ENCODE data around the gene ATR. TPM values are rescaled to one million over a fixed set of nuclear protein-coding genes. Genes with fewer than 3 reads are reported as not detected.
"Not testable (repeated sequence)": the region's sequence is repeated elsewhere in the genome, so short reads cannot be mapped to it uniquely, and the experiment has no call there.

ATR gene

DNA sequence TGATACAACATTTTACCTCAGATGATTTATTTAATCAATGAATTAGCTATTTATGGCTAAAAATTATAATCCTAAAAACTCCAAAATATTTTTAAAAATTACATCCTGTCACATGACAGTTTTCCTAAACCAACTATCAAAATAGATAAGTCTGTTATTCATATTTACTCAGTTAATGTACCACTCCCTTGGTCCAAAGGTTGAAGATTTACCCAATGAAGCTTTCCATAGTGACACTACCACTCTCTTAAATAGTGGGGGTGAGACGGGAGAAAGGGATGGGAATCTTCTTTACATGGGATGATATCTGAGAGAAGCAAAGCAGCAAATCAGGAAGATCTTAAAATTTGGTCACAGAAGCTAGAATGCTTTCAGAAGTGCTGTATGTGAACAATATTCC, 161.2 kb downstream of the ATR start:
- H3K27me3 ChIP-seq (ENCODE audit: control insufficient read depth, insufficient read depth, low read length), result no peaks in the 10 kb centered on the region
- no peak overlapping the region for H3K9ac ChIP-seq (ENCODE audit: low read depth, low read length)
- H3K4me2 ChIP-seq (ENCODE audit: low read length), result no peak overlapping the region
- H3K4me1 ChIP-seq (ENCODE audit: control insufficient read depth, insufficient read depth, low read length), result no peaks in the 10 kb centered on the region
- no peaks in the 10 kb centered on the region for H3K9me3 ChIP-seq (replicated peaks; ENCODE audit: low read length)
- peaks cover 51% of the 10 kb centered on the region for H3K36me3 ChIP-seq (ENCODE audit: insufficient read depth, low read length)
- no peak overlapping the region for H3K4me3 ChIP-seq (ENCODE audit: low read length)

GRCh38 chr3:142400537-142400936, 178.0 kb downstream of the ATR start:
- not testable (repeated sequence) for H3K4me3 ChIP-seq (ENCODE audit: low read length); H3K4me1 ChIP-seq (ENCODE audit: control insufficient read depth, insufficient read depth, low read length); H3K4me2 ChIP-seq (ENCODE audit: low read length); H3K9me3 ChIP-seq (replicated peaks; ENCODE audit: low read length); H3K9ac ChIP-seq (ENCODE audit: low read depth, low read length); H3K27me3 ChIP-seq (ENCODE audit: control insufficient read depth, insufficient read depth, low read length)
- peaks cover 61% of the 10 kb centered on the region for H3K36me3 ChIP-seq (ENCODE audit: insufficient read depth, low read length)

Small RNA genes within 50 kb of the gene (small RNA-seq; reads per million reads assigned to genes)
- 0.21 reads per million for gene RNA5SP143
- gene RNU1-100P, result not detected
- gene RNU6-1294P, result not detected
